Measurements from ENCODE around the gene TGIF1. TPM values are rescaled to one million over a fixed set of nuclear protein-coding genes. Genes with fewer than 3 reads are reported as not detected.

TGIF1 gene
- total RNA-seq, 4 donors from 2014 or later = 87.5 to 114 (median 106) TPM

DNA sequence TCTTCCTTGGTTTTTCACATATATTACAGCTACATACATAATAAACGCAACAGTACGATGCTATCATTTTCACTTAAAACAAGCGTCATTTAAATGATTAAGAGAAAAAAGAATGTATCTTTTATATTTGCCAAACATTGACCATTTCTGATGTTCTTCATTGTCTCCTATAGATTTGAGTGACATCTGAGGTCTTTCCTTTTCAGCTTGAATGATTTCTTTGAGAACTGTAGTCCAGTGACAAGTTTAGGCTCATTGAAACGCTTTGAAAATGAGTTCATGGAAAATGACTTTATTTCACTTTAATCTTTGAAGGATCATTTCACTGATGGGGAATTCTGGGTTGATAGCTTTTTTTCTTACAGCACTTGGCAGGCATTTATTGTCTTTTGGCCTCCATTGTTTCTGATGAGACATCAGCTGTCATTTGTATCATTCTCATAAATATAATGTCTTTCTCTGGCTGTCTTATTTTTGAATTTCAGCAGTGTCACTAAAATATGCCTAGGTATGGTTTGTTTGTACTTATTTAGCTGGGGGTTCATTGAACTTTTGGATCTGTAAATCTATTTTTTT, 10.9 kb downstream of the TGIF1 start:
- DNase-seq (ENCODE audit: low spot score in 2 of 2) = no peak
- TF ChIP-seq CTCF (IDR thresholded peaks at IDR 0.05) (no peak), POLR2A (IDR thresholded peaks at IDR 0.05) (no peak)
- no peak overlapping the region for H3K4me3 ChIP-seq (ENCODE audit: low read depth, poor library complexity, severe bottlenecking)
- intact Hi-C loops (cut with DNase I; ENCODE audit: low total_unique reads) = no loop called here
- 84 to 86% methylated on average over 4 of the region's 4 CpGs for WGBS, 2 donors

- intact Hi-C loops (cut with DNase I; ENCODE audit: low total_unique reads) = no loop called here
- WGBS, 2 donors = 97 to 99% methylated on average over 5 of the region's 5 CpGs
- TF ChIP-seq POLR2A (IDR thresholded peaks at IDR 0.05) (no peak), CTCF (IDR thresholded peaks at IDR 0.05) (no peak)
- DNase-seq (ENCODE audit: low spot score in 2 of 2) = no peak
- H3K4me3 ChIP-seq (ENCODE audit: low read depth, poor library complexity, severe bottlenecking) = no peak overlapping the region
Measured at GRCh38 chr18:3461704-3462103, 11.7 kb downstream of the TGIF1 start.

- TF ChIP-seq POLR2A (IDR thresholded peaks at IDR 0.05) = no peak
- TF ChIP-seq CTCF (IDR thresholded peaks at IDR 0.05) = no peak
- intact Hi-C loops (cut with DNase I; ENCODE audit: low total_unique reads) = no loop called here
- no peak overlapping the region for H3K4me3 ChIP-seq (ENCODE audit: low read depth, poor library complexity, severe bottlenecking)
- WGBS, 2 donors = 47 to 50% methylated on average over 2 of the region's 2 CpGs
- no peak for DNase-seq (ENCODE audit: low spot score in 2 of 2)
Measured at GRCh38 chr18:3463051-3463450, 13.1 kb downstream of the TGIF1 start.

- TF ChIP-seq POLR2A (IDR thresholded peaks at IDR 0.05) (no peak), CTCF (IDR thresholded peaks at IDR 0.05) (no peak)
- DNase-seq (ENCODE audit: low spot score in 2 of 2) = peak in 1 of 2 donors; percentile 48
- intact Hi-C loops (cut with DNase I; ENCODE audit: low total_unique reads) = no loop called here
- no peak overlapping the region for H3K4me3 ChIP-seq (ENCODE audit: low read depth, poor library complexity, severe bottlenecking)
- WGBS, 2 donors = 19 to 24% methylated on average over 5 of the region's 5 CpGs
Measured at GRCh38 chr18:3466045-3466444, 16.1 kb downstream of the TGIF1 start.

- intact Hi-C loops (cut with DNase I; ENCODE audit: low total_unique reads) = no loop called here
Measured at GRCh38 chr18:3466872-3467271, 16.9 kb downstream of the TGIF1 start.

More at GRCh38 chr18:3466872-3467271, 16.9 kb downstream of the TGIF1 start:
- TF ChIP-seq CTCF (IDR thresholded peaks at IDR 0.05) = no peak
- no peak for TF ChIP-seq POLR2A (IDR thresholded peaks at IDR 0.05)
- H3K4me3 ChIP-seq (ENCODE audit: low read depth, poor library complexity, severe bottlenecking) = no peak overlapping the region
- DNase-seq (ENCODE audit: low spot score in 2 of 2) = no peak
- 51 to 53% methylated on average over 2 of the region's 2 CpGs for WGBS, 2 donors

Measured in lower leg skin (tissue), 4 donors.